CD4-positive, alpha-beta memory T cell (primary cell): ENCODE results near the gene LRRC45. TPM values are rescaled to one million over a fixed set of nuclear protein-coding genes. Genes with fewer than 3 reads are reported as not detected.
A peak's percentile ranks its signal among the peaks of the same experiment; 100 is the strongest.

Source experiments
- CTCF ChIA-PET: fragments of 350-600 bp; sonication (Branson Sonifier 250); formaldehyde crosslinking; loops from one replicate; lab custom pipeline; 2021; ENCODE audit warnings: inconsistent platforms; ENCODE audit not compliant: partially characterized antibody; lab: Charles Lee
- POLR2A ChIA-PET: fragments of 350-600 bp; sonication (Branson Sonifier 250); formaldehyde crosslinking; loops from one replicate; lab custom pipeline; 2021; ENCODE audit not compliant: partially characterized antibody; lab: Charles Lee
- DNase-seq, 5 donors: peaks; one replicate each; pipeline versions ENCODE4 v3.0.0 to v3.0.0-alpha.2; 2020 to 2022; ENCODE audit warnings: mixed read lengths in 1 of 5
- H3K27ac ChIP-seq: one replicate; pipeline ENCODE4 v1.7.0; 2013; ENCODE audit warnings: low read depth, low read length
- H3K27me3 ChIP-seq: 2 replicates; pipeline ENCODE4 v1.7.0; 2013; ENCODE audit warnings: mild to moderate bottlenecking, low read length, moderate library complexity; ENCODE audit not compliant: insufficient read depth
- H3K36me3 ChIP-seq: 2 replicates; pipeline ENCODE4 v1.7.0; 2013; ENCODE audit warnings: mild to moderate bottlenecking, low read length, moderate library complexity; ENCODE audit not compliant: insufficient read depth
- H3K4me1 ChIP-seq: 2 replicates; pipeline ENCODE4 v1.7.0; 2013; ENCODE audit warnings: mild to moderate bottlenecking, low read length, moderate library complexity; ENCODE audit not compliant: insufficient read depth
- H3K4me3 ChIP-seq, 2 donors: one replicate each; pipeline ENCODE4 v1.7.0; 2013; ENCODE audit warnings: low read length in 2 of 2, mild to moderate bottlenecking in 1 of 2
- H3K9me3 ChIP-seq, 2 donors: one replicate each; pipeline ENCODE4 v1.7.0; 2013; ENCODE audit warnings: low read length in 2 of 2, control low read depth in 1 of 2; ENCODE audit not compliant: control insufficient read depth in 1 of 2
- H3K27ac Mint-ChIP-seq, 7 donors: one replicate each; pipeline ENCODE4 v1.8.0; 2020 to 2021; ENCODE audit warnings: mixed read lengths in 7 of 7, mild to moderate bottlenecking in 6 of 7, inconsistent platforms in 3 of 7, moderate library complexity in 3 of 7
- H3K27me3 Mint-ChIP-seq, 2 donors: one replicate each; pipeline ENCODE4 v1.8.0; 2020 to 2021; ENCODE audit warnings: mixed read lengths in 2 of 2
- H3K36me3 Mint-ChIP-seq, 2 donors: one replicate each; pipeline ENCODE4 v1.8.0; 2020 to 2021; ENCODE audit warnings: mixed read lengths in 2 of 2, inconsistent platforms in 1 of 2, mild to moderate bottlenecking in 1 of 2
- H3K4me1 Mint-ChIP-seq, 4 donors: one replicate each; pipeline ENCODE4 v1.8.0; 2020 to 2021; ENCODE audit warnings: mixed read lengths in 4 of 4, mild to moderate bottlenecking in 1 of 4
- H3K4me3 Mint-ChIP-seq, 8 donors: one replicate each; pipeline ENCODE4 v1.8.0; 2020 to 2021; ENCODE audit warnings: mixed read lengths in 8 of 8, mild to moderate bottlenecking in 7 of 8, moderate library complexity in 6 of 8, inconsistent platforms in 3 of 8
- H3K9me3 Mint-ChIP-seq, 8 donors: one replicate each; pipeline ENCODE4 v1.8.0; 2020 to 2021; ENCODE audit warnings: mixed read lengths in 8 of 8, mild to moderate bottlenecking in 5 of 8, inconsistent platforms in 3 of 8, moderate library complexity in 1 of 8
- intact Hi-C: fragments of 100-400 bp; cut with micrococcal nuclease; formaldehyde crosslinking; loops from one replicate; pipeline ENCODE4 v1.15.1; 2023
- polyA plus RNA-seq, 2 donors: library from polyadenylated mRNA; unstranded; fragments of 300-500 nt; fragmentation: Illumina TruSeq; gene quantifications; one replicate each; pipeline ENCODE4 v1.2.3, GENCODE V29; 2021
- total RNA-seq, 2 experiments: library from RNA; stranded (reverse); gene quantifications; one replicate each; pipeline ENCODE4 v1.2.3, GENCODE V29; 2021

The LRRC45 gene
- total and polyA plus RNA-seq, 4 experiments from 2014 or later = 5.7 to 18.7 (median 13.1) TPM

DNA sequence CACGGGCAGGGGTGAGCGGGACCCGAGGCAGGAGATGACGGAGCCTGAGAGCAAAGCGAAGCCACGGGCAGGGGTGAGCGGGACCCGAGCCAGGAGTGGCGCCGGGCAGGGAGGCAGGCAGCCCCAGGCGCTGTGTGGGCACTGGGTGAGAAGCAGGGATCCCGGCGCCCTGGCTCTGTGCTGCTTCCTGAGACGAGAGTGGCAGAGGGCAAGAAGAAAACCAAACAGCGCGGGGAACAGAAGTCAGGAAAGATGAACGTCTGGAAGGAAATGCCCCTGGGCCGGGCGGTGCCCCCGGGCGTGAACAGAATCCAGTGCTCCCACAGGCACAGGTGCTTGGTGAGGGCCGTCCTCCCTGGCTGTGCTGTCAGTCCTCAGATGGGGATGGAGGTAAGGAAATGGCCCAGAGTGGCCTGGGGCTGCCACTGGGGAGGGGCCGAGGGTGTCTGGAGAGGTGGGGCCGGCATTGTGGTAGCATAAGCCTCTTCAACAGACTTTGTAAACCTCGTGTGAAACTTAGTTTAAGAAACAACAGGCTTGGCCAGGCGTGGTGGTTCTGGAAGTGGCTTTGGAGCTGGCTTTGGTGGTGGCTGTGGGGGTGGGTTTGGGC, 35.8 kb upstream of the LRRC45 start:
- H3K36me3 Mint-ChIP-seq = peaks cover 7 to 15% of the 10 kb centered on the region in 2 donors
- no peak for DNase-seq
- intact Hi-C loops = no loop called here
- no peak overlapping the region for H3K27ac ChIP-seq
- H3K4me1 ChIP-seq = no peaks in the 10 kb centered on the region
- no peak overlapping the region for H3K27ac Mint-ChIP-seq
- no peaks in the 10 kb centered on the region for H3K9me3 Mint-ChIP-seq
- no peaks in the 10 kb centered on the region for H3K27me3 Mint-ChIP-seq
- H3K27me3 ChIP-seq = no peaks in the 10 kb centered on the region
- no peak overlapping the region for H3K4me3 Mint-ChIP-seq
- no peaks in the 10 kb centered on the region for H3K9me3 ChIP-seq
- ChIA-PET POLR2A (no interaction called here), CTCF (no interaction called here)
- H3K4me1 Mint-ChIP-seq = peaks cover 8 to 17% (median 11%) of the 10 kb centered on the region in 4 donors
- H3K4me3 ChIP-seq = no peak overlapping the region
- H3K36me3 ChIP-seq = peaks cover 12% of the 10 kb centered on the region

DNA sequence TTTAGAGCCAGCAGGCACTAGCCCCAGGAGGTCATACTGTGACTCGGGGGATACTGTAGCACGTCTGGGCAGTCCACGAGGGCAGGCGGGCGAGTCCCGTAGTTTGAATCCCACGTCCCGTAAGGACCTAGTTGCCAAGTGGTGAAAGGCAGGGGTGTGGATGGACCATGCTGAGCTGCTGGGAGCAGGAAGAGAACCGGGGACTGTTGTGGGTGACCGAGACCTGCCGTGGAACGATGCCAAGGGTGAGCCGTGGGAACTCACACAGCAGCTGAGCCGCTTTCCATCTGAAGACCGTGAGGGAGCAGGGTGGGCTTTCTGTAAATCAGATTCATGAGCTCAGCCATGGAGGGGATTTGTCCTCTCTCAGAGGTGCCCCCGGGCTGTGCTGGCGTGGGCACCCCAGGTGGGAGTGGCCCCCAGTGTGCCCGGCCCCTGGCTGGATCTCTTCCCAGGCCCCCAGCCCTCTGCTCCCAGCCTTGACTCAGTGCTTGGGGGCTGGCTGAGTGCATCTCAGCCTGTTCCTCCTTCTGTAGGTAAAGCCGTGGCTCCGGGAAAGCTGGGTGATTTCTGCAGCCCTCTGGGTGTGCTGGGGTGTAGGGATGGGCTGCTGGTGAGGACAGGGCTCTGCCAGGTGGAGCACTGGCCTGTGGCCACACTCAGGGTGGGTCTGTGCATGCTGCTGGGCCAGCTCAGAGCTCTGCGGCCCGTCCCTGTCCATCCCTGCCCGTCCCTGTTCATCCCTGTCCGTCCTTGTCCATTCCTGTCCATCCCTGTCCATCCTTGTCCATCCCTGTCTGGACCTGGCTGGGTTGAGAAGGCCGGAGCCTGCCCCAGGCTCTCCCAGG, 32.0 kb upstream of the LRRC45 start:
- Histone ChIP-seq H3K9me3 (no peaks in the 10 kb centered on the region), H3K27ac (no peak overlapping the region), H3K4me1 (no peaks in the 10 kb centered on the region), H3K36me3 (no peaks in the 10 kb centered on the region), H3K4me3 (no peak overlapping the region), H3K27me3 (no peaks in the 10 kb centered on the region)
- peaks cover 4 to 7% of the 10 kb centered on the region in 2 donors for H3K36me3 Mint-ChIP-seq
- no peaks in the 10 kb centered on the region for H3K9me3 Mint-ChIP-seq
- CTCF ChIA-PET = no interaction called here
- intact Hi-C loops = no loop called here
- no peak overlapping the region for H3K27ac Mint-ChIP-seq
- DNase-seq = no peak
- no peaks in the 10 kb centered on the region for H3K27me3 Mint-ChIP-seq
- H3K4me3 Mint-ChIP-seq = no peak overlapping the region
- peaks cover 6 to 12% (median 10%) of the 10 kb centered on the region in 4 donors for H3K4me1 Mint-ChIP-seq
- POLR2A ChIA-PET = no interaction called here

DNA sequence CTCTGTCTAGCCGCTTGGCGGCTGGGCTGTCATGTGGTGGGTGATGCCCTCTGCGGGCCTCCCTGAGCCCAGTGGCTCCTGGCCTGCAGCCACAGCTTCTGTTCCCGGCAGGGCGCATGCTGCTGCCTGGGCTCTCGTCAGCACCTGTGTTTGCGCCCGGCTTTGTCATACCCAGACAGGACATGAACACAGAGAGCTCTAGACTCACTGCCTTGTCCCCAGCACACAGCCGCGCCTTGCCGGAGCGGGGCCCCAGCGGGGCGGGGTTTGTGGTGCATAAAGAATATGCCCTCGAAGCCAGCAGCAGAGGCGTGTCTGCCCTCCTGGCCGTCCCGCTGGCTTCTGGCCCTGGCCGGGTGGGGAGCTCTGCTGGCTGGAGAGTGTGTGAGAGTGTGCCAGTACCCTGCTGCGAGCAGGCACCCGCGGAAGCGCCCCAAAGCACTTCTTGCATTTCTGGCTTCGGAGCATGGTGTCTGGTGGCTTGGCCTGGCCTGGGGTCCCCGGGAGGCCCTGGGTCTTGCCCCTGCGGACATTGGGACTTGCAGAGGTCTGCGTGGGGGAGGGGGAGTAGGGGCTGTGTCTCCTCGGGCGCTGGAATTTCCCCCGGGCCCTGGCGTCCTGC, 31.3 kb upstream of the LRRC45 start:
- ChIA-PET POLR2A (no interaction called here), CTCF (no interaction called here)
- Mint-ChIP-seq H3K9me3 (no peaks in the 10 kb centered on the region), H3K27ac (no peak overlapping the region), H3K4me3 (no peak overlapping the region), H3K27me3 (no peaks in the 10 kb centered on the region), H3K36me3 (peaks cover 4% of the 10 kb centered on the region in 2 donors), H3K4me1 (peaks cover 4 to 7% (median 6%) of the 10 kb centered on the region in 4 donors)
- no peaks in the 10 kb centered on the region for H3K27me3 ChIP-seq
- H3K27ac ChIP-seq = no peak overlapping the region
- no peaks in the 10 kb centered on the region for H3K36me3 ChIP-seq
- H3K9me3 ChIP-seq = no peaks in the 10 kb centered on the region
- H3K4me3 ChIP-seq = no peak overlapping the region
- intact Hi-C loops = no loop called here
- no peaks in the 10 kb centered on the region for H3K4me1 ChIP-seq
- no peak for DNase-seq

DNA sequence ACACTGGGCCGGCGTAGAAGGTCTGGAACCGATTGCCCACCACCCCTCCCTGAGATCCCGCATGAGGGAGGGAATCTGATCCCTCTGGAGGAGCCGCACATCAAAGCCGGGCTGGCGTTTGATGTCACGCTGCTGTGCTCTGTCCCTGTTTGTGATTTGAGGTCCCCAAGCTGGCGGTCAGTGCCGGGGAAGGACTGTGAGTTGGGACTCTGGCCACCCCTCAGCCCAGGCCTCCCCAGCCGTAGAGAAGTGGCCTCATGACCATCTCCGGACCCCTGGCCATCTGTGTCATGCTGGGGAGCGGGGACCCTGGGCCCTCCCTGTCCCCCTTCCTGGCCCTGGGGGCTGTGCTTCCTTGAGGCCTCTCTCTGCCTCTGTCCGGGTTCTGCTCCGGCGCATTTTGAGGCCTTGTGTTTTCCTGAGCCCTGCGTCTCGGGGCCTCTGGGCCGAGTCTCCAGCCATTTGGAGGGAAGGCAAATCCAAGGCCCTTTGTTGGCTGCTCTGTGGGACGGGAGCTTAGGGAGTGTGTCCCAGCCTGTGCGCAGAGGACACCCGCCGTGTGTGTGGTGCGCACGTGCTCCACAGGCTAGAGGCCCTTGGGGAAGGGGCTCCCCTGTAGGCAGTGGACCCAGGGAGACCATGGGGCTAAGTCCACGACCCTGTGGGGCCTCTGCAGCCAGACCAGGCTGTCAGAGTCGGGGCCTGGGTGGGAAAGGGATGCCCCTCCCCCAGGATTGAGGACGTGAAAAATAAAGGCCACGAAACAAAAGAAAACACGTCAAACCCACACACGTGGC, 30.6 kb upstream of the LRRC45 start:
- no peak overlapping the region for H3K27ac Mint-ChIP-seq
- no peak overlapping the region for H3K4me3 Mint-ChIP-seq
- no peaks in the 10 kb centered on the region for H3K9me3 ChIP-seq
- peaks cover 4 to 6% (median 5%) of the 10 kb centered on the region in 4 donors for H3K4me1 Mint-ChIP-seq
- ChIA-PET POLR2A (no interaction called here), CTCF (no interaction called here)
- H3K4me1 ChIP-seq = no peaks in the 10 kb centered on the region
- H3K9me3 Mint-ChIP-seq = no peaks in the 10 kb centered on the region
- intact Hi-C loops = no loop called here
- H3K36me3 Mint-ChIP-seq = peaks cover 4 to 6% of the 10 kb centered on the region in 2 donors
- no peak overlapping the region for H3K4me3 ChIP-seq
- H3K27me3 Mint-ChIP-seq = no peaks in the 10 kb centered on the region
- H3K36me3 ChIP-seq = no peaks in the 10 kb centered on the region
- no peaks in the 10 kb centered on the region for H3K27me3 ChIP-seq
- no peak for DNase-seq
- no peak overlapping the region for H3K27ac ChIP-seq

DNA sequence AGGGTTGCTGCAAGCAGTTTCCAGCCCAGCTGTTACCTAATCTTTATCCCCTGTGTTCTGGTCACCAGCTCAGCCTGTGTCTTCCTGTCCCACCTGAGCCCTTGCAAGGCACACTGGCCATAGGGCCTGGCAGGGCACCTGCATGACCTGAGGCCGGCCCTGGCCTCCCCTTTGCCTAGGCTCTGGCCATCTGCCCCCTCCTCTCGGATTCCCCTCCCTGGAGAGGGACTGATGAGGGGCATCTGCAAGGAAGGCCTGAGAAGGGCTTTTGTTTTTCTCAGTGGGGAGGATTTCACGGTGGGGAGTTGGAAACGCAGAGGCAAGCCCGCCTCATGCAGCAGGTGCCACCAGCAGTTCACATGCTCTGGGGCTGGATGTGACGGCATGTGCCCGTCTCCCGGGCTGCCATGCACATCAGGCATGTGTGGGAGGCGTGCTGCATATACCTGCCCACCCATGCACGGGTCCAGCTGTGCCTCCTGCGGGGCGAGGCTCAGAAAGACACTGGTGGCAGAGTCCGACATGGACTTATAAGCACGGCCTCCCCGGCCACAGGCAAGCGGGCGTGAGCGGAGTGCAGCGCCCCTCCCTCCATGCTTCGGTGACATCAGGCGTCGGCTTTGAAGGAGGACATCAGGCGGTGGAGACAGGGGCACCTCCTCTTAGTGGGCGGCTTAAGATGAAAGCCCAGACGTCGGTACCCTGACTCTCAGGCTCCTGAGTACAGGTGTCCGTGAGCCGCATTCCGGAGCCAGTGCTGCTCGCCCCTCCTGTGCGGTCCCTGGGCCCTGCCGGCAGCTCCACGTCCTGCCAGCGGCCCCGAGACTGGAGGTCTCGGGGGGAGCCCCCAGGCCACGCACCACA, 29.1 kb upstream of the LRRC45 start:
- Histone ChIP-seq H3K27ac (no peak overlapping the region), H3K36me3 (no peaks in the 10 kb centered on the region), H3K9me3 (no peaks in the 10 kb centered on the region), H3K27me3 (no peaks in the 10 kb centered on the region), H3K4me3 (no peak overlapping the region), H3K4me1 (no peaks in the 10 kb centered on the region)
- ChIA-PET POLR2A (no interaction called here), CTCF (no interaction called here)
- intact Hi-C loops = no loop called here
- no peaks in the 10 kb centered on the region for H3K9me3 Mint-ChIP-seq
- peaks cover 4 to 6% (median 5%) of the 10 kb centered on the region in 4 donors for H3K4me1 Mint-ChIP-seq
- H3K36me3 Mint-ChIP-seq = peaks cover 2 to 7% of the 10 kb centered on the region in 2 donors
- no peak for DNase-seq
- no peak overlapping the region for H3K4me3 Mint-ChIP-seq
- no peaks in the 10 kb centered on the region for H3K27me3 Mint-ChIP-seq
- peak overlapping the region in 1 of 7 donors; percentile 51 for H3K27ac Mint-ChIP-seq

DNA sequence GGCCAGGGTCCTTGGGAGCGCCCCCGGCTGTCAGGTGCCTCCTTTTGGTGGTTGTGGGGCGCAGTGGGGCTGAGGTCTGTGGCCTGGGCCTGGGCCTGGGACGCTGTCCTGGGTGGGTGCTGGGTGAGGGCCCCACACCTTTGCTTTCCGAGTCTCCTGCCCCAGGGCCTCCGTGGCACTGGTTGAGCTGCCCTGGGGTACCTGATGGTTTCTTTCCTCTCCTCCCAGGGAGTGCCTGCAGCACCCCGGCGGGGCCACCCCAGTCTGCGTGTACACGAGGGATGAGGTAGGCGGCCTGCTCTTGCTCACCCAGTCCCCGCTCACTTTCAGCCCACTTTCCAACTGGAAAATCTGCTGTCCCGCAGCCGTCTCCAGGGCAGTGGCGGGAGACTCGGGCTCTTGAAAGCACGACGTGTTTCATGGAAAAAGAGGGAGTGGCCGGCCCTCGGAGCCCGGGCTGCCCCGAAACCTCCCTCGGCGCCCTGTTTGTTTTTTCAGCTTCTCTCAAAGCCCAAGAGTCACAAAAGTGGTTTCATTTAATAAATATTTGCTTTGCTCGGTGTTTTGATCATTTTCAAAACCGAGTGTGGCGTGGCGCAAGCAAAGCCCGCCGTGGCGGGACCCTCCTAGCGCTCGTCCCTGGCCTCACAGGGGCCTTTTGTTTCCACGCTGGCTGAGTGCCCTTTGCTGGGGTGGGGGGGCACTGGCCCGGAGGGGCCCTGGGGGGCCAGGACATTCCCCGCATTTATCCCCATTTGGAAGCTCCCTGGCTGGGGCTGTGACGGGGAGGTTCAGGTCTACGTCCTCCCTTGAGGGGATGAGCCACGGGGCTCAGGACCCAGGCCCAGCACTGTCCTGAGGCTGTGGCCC, 28.3 kb upstream of the LRRC45 start:
- intact Hi-C loops = no loop called here
- no peaks in the 10 kb centered on the region for H3K36me3 ChIP-seq
- H3K27me3 Mint-ChIP-seq = no peaks in the 10 kb centered on the region
- ChIA-PET POLR2A (interaction anchor here (0.5 kb wide), 1 partner anchor 378 kb away, joined by 3 read pairs; no protein-coding TSS in a partner anchor), CTCF (no interaction called here)
- peaks cover 2 to 7% of the 10 kb centered on the region in 2 donors for H3K36me3 Mint-ChIP-seq
- H3K4me3 Mint-ChIP-seq = no peak overlapping the region
- peaks cover 4 to 6% (median 5%) of the 10 kb centered on the region in 4 donors for H3K4me1 Mint-ChIP-seq
- H3K9me3 ChIP-seq = no peaks in the 10 kb centered on the region
- no peak overlapping the region for H3K27ac Mint-ChIP-seq
- no peaks in the 10 kb centered on the region for H3K4me1 ChIP-seq
- no peak for DNase-seq
- no peak overlapping the region for H3K4me3 ChIP-seq
- no peaks in the 10 kb centered on the region for H3K9me3 Mint-ChIP-seq
- no peaks in the 10 kb centered on the region for H3K27me3 ChIP-seq
- H3K27ac ChIP-seq = no peak overlapping the region
